ENCODE data around the gene FBXL12.
"Not testable (repeated sequence)": the region's sequence is repeated elsewhere in the genome, so short reads cannot be mapped to it uniquely, and the experiment has no call there.

FBXL12 gene

GRCh38 chr19:9818734-9819595 is at the start of gene FBXL12:
Gene FBXL12 (minus strand): TSS chr19:9819079. CDS start chr19:9818813, 266 bp downstream.
- peak; percentile 99 for DNase-seq

- no peak for DNase-seq
These were observed 47.0 kb upstream of the FBXL12 start for GRCh38 chr19:9865732-9866501.

- no peak for DNase-seq
These were observed 44.9 kb upstream of the FBXL12 start for GRCh38 chr19:9863759-9864158.

GRCh38 chr19:9862938-9863337 is 44.1 kb upstream of the FBXL12 start:
- DNase-seq, result no peak

GRCh38 chr19:9861503-9861902 is 42.6 kb upstream of the FBXL12 start:
- no peak for DNase-seq

- DNase-seq, result no peak
These were observed 41.5 kb upstream of the FBXL12 start for GRCh38 chr19:9860407-9860806.

GRCh38 chr19:9858766-9859165 is 39.9 kb upstream of the FBXL12 start:
- DNase-seq, result no peak

- DNase-seq, result no peak
These were observed 39.3 kb upstream of the FBXL12 start for GRCh38 chr19:9857920-9858746.

- no peak for DNase-seq
These were observed 38.3 kb upstream of the FBXL12 start for GRCh38 chr19:9857076-9857721.

GRCh38 chr19:9856609-9857008 is 37.7 kb upstream of the FBXL12 start:
- no peak for DNase-seq

- DNase-seq, result no peak
These were observed 35.5 kb upstream of the FBXL12 start for GRCh38 chr19:9854282-9854846.

GRCh38 chr19:9850235-9850959 is 31.5 kb upstream of the FBXL12 start:
- DNase-seq, result no peak

- no peak for DNase-seq
These were observed 30.9 kb upstream of the FBXL12 start for GRCh38 chr19:9849791-9850190.

- no peak for DNase-seq
These were observed 29.9 kb upstream of the FBXL12 start for GRCh38 chr19:9848762-9849161.

GRCh38 chr19:9848060-9848459 is 29.2 kb upstream of the FBXL12 start:
- no peak for DNase-seq

GRCh38 chr19:9847087-9847671 is 28.3 kb upstream of the FBXL12 start:
- DNase-seq, result no peak

GRCh38 chr19:9843626-9844273 is 24.9 kb upstream of the FBXL12 start:
- not testable (repeated sequence) for DNase-seq

GRCh38 chr19:9842834-9843625 is 24.2 kb upstream of the FBXL12 start:
- DNase-seq, result no peak

- no peak for DNase-seq
These were observed 20.5 kb upstream of the FBXL12 start for GRCh38 chr19:9839415-9839814.

GRCh38 chr19:9838324-9838723 is 19.4 kb upstream of the FBXL12 start:
- DNase-seq, result no peak

All from NCI-H774 (cell line).